ENCODE results near the gene ANKRD9. TPM values are rescaled to one million over a fixed set of nuclear protein-coding genes. Genes with fewer than 3 reads are reported as not detected.

ANKRD9 gene
- total and polyA plus RNA-seq, 9 of the 15 experiments (the other 6 are each of a cell fraction or from before 2014, with no cell fraction given), result 0.04 to 32.9 (median 5.3) TPM

- TF ChIP-seq ZBTB40 (IDR thresholded peaks at IDR 0.05), result no peak
- TF ChIP-seq ZBTB40 (CRISPR knock-in tag; IDR thresholded peaks at IDR 0.05), result no peak
- no peak for TF ChIP-seq DNMT1 (IDR thresholded peaks at IDR 0.05)
- TF ChIP-seq NFYB (IDR thresholded peaks at IDR 0.05; ENCODE audit: extremely low read depth, insufficient read length), result no peak
- no peak for TF ChIP-seq HDAC8 (tag; IDR thresholded peaks at IDR 0.05)
- TF ChIP-seq ZNF766 (CRISPR knock-in tag; conservative IDR thresholded peaks at IDR 0.05), result no peak
- TF ChIP-seq CBFB (CRISPR knock-in tag; IDR thresholded peaks at IDR 0.05), result no peak
- TF ChIP-seq CBX2 (IDR thresholded peaks at IDR 0.05; ENCODE audit: insufficient read depth, low read length, poor library complexity, severe bottlenecking), result no peak
- no peak for TF ChIP-seq DDX20 (tag; IDR thresholded peaks at IDR 0.05; ENCODE audit: low read depth)
- no peak for TF ChIP-seq RBM15 (IDR thresholded peaks at IDR 0.05; ENCODE audit: insufficient read depth, low read length)
- TF ChIP-seq ZNF239 (CRISPR knock-in tag; IDR thresholded peaks at IDR 0.05), result no peak
Observed at GRCh38 chr14:102500158-102500662, 9.4 kb downstream of the ANKRD9 start (continued).
